ENCODE data around the gene RTF2.
"Not testable (repeated sequence)": the region's sequence is repeated elsewhere in the genome, so short reads cannot be mapped to it uniquely, and the experiment has no call there.

Gene RTF2

GRCh38 chr20:56517641-56518040 lies 49.2 kb downstream of the RTF2 start:
- H3K4me3 ChIP-seq = no peak overlapping the region
- no peak overlapping the region for H3K27ac ChIP-seq
- TF ChIP-seq, protein P1, sequence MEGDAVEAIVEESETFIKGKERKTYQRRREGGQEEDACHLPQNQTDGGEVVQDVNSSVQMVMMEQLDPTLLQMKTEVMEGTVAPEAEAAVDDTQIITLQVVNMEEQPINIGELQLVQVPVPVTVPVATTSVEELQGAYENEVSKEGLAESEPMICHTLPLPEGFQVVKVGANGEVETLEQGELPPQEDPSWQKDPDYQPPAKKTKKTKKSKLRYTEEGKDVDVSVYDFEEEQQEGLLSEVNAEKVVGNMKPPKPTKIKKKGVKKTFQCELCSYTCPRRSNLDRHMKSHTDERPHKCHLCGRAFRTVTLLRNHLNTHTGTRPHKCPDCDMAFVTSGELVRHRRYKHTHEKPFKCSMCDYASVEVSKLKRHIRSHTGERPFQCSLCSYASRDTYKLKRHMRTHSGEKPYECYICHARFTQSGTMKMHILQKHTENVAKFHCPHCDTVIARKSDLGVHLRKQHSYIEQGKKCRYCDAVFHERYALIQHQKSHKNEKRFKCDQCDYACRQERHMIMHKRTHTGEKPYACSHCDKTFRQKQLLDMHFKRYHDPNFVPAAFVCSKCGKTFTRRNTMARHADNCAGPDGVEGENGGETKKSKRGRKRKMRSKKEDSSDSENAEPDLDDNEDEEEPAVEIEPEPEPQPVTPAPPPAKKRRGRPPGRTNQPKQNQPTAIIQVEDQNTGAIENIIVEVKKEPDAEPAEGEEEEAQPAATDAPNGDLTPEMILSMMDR (IDR thresholded peaks at IDR 0.05) = no peak
- no peak for DNase-seq (ENCODE audit: low spot score)

- Histone ChIP-seq H3K4me3 (no peak overlapping the region), H3K27ac (no peak overlapping the region)
- TF ChIP-seq, protein P1 (IDR thresholded peaks at IDR 0.05) = no peak
- no peak for DNase-seq (ENCODE audit: low spot score)
These were observed 49.7 kb downstream of the RTF2 start for GRCh38 chr20:56518126-56518525.

DNA sequence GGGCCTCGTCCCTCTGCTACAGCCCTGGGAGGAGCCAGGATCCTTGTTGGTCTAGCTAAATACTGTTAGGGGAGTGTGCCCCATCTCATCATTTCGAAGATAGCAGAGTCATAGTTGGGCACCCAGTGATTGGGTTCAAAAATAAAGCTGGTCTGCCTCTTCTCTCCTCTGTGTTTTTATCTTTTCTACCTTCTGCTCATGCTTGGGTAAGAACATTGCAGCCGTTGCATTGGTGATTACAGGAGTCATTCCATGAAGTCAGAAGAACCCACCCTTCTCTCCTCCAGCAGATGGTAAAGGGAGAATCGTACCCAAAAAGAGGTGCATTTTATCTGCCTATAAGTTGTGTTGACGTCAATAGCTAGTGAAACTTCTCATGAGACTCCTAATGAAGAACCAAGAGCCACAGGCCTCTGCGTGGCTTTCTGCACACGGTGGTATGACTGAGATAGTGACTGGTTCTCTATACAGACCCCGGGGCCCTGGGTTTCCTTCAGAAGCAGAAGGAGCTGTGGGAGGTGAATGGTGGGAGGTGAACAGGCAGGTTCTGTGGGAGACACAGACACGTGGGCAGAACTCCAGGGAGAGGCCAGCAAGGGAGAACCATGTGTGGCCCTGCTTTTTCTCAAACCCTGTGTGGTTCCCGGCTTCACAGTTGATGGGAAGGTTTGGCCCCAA lies 50.4 kb downstream of the RTF2 start:
- Histone ChIP-seq H3K27ac (no peak overlapping the region), H3K4me3 (no peak overlapping the region)
- no peak for DNase-seq (ENCODE audit: low spot score)
- TF ChIP-seq, protein P1 (IDR thresholded peaks at IDR 0.05) = no peak

GRCh38 chr20:56519551-56519950 lies 51.1 kb downstream of the RTF2 start:
- Histone ChIP-seq H3K4me3 (no peak overlapping the region), H3K27ac (no peak overlapping the region)
- TF ChIP-seq, protein P1 (IDR thresholded peaks at IDR 0.05) = no peak
- DNase-seq (ENCODE audit: low spot score) = no peak

DNA sequence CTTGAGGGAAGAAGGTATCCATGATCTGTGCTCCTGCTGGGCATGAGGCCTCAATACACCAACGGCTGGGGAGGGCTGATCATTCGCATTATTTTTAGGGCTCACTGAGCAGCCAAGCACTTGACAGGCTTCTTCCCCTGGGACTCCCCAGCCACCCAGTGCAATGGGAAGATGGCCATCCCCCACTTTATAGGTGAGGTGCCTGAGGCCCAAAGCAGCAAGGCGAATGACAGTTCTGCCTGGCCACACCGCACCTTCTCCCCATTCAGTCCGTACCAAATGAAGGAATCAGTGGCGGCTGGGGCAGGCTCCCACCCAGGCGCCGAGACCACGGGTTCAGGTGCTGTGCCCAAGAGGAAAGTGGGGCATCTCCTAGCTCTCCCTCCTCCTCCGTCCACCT lies 51.8 kb downstream of the RTF2 start:
- DNase-seq (ENCODE audit: low spot score) = no peak
- TF ChIP-seq, protein P1 (IDR thresholded peaks at IDR 0.05) = no peak
- H3K4me3 ChIP-seq = no peak overlapping the region
- H3K27ac ChIP-seq = no peak overlapping the region

DNA sequence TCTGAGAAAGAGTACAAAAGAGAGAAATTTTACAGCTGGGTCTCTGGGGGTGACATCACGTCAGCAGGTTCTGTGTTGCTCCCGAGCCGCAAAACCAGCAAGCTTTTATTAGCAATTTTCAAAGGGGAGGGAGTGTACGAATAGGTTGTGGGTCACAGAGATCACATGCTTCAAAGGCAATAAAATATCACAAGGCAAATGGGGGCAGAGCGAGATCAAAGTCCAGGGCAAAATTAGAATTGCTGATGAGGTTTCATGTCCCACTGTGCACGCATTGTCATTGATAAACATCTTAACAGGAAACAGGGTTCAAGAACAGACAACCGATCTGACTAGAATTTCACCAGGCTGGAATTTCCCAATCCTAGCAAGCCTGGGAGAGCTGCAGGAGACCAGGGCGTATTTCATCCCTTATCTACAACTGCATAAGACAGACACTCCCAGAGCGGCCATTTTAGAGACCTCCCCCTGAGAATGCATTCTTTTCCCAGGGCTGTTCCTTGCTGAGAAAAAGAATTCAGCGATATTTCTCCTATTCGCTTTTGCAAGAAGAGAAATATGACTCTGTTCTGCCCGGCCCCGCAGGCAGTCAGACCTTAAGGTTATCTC lies 52.4 kb downstream of the RTF2 start:
- not testable (repeated sequence) for DNase-seq (ENCODE audit: low spot score); H3K27ac ChIP-seq; H3K4me3 ChIP-seq

GRCh38 chr20:56522311-56522710 lies 53.9 kb downstream of the RTF2 start:
- no peak overlapping the region for H3K4me3 ChIP-seq
- no peak overlapping the region for H3K27ac ChIP-seq
- no peak for DNase-seq (ENCODE audit: low spot score)
- TF ChIP-seq, protein P1 (IDR thresholded peaks at IDR 0.05) = no peak

DNA sequence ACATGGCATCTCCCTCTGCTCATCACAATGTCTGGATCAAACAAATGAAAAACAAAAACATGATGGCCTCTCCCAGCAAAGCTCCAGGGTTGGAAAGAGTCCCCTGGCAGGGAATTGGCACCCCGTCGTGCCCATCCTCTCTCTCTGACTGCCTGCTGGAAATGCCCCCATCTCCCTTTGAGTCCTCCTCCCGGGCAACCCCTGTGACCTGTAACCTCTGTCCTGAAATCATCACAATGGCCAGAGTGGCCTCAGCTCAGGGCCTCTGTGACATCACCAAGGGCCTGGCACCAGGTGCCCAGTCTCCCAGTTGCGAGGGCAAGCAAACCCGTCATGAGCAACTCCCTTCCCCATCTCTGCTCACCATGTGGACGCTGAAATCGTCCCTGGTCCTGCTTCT lies 56.0 kb downstream of the RTF2 start, which contains the start of gene FAM209A:
FAM209A (plus strand) TSS at position 301 of the 400 bp plus-strand sequence; CDS start at position 366, 65 bp downstream.
- H3K27ac ChIP-seq; DNase-seq (ENCODE audit: low spot score); H3K4me3 ChIP-seq: not testable (repeated sequence)

All from coronary artery (tissue), 2 donors.